Activated T-cell treated with anti-CD3 and anti-CD28 coated beads, Interleukin-2, amount 50 U/mL, for 1 hour (primary cell): ENCODE data around the gene MCTP2.
"Not testable (repeated sequence)": the region's sequence is repeated elsewhere in the genome, so short reads cannot be mapped to it uniquely, and the experiment has no call there.

Experiments
- DNase-seq: peaks from one replicate; pipeline ENCODE4 v3.0.0-alpha.2; 2020

The MCTP2 gene

GRCh38 chr15:94470492-94470891 lies 239.1 kb downstream of the MCTP2 start:
- DNase-seq: no peak

DNA sequence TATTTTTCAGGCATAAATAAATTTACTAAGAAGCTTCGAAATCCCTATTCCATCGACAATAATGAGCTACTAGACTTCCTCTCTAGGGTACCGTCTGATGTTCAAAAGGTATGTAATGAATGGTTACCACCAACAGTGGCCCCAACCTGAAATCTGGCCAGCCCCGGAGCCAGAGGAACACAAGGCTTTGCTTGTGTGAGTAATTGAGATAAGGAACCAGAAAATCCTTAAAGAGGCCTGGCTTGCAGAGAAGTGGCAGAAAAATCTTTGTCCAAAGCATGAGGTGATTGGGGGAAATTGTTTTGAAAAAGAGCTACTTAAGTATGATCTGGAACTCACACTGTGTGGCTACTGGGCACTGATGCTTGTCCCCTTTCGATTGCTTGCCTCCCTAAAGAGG lies 245.3 kb downstream of the MCTP2 start:
- no peak for DNase-seq

DNA sequence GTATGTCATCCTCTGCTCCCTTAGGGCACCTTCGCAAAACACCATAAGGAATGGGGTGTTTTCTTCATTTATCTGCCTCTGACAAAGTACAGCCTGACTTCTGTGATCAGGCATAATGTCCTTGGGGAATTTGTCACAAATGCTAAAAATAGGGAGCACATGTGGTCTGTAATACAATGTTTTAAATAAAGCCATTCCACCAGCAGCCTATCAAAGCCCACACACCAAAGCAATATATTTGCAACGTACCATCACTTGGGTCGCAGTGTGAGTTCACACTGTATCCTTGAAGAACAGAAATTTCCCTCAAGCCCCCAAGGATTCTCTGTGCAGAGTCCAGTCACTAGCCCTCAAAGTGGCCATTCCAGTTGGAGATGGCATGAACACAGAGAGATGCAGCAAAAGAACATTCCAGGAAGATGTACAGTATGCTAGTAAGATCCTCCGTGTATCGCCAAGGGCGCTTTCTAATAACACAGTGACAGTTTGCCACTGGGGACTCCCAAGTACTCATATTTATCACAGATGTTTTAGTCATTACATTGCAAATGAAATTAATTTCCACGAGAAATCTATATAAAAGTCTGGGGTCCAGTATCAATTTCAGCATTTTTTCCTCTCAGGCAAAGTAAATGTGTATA lies 246.7 kb downstream of the MCTP2 start:
- no peak for DNase-seq

- no peak for DNase-seq
These were observed 247.4 kb downstream of the MCTP2 start for GRCh38 chr15:94478763-94479162.

GRCh38 chr15:94480289-94480834 lies 249.0 kb downstream of the MCTP2 start:
- DNase-seq: no peak

DNA sequence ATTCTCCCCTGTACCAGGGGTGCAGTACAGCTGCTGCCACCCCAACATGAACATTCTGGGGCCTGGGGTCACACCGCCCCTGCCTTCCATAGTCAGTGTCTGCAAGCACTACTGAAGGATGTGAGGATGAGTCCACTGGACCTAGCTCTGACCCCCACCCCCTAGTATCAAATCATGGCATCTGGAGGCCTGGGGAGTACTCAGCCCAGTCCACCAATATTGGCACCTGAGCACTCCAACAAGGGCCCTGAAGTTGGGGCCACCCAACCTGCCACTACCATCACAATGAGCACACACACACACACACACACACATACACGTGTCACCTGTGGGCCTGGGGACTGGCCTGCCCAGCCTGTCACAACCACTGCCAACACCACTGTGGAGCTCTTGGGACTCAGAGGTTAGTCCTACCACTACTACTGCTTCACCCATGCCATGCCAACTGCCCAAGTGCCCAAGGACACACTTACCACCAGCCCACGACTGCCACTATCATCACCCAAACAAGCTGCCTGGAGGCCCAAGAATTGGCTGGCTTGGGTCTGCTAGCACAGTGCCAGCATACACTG lies 253.9 kb downstream of the MCTP2 start:
- DNase-seq: no peak

DNA sequence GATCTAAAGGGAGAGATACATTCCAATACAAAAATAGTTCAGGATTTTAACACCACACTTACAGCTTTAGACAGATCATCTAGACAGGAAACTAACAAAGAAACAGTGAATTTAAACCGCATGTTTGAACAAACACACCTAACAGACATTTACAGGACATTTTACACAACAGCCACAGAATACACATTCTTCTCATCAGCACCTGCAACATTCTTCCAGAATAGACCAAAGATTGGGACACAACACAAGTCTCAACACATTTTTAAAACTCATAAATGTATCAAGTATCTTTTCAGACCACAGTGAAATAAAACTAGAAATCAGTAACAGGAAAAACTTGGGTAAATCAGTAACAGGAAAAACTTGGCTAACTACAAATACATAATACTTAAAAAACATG lies 256.3 kb downstream of the MCTP2 start:
- DNase-seq: no peak

DNA sequence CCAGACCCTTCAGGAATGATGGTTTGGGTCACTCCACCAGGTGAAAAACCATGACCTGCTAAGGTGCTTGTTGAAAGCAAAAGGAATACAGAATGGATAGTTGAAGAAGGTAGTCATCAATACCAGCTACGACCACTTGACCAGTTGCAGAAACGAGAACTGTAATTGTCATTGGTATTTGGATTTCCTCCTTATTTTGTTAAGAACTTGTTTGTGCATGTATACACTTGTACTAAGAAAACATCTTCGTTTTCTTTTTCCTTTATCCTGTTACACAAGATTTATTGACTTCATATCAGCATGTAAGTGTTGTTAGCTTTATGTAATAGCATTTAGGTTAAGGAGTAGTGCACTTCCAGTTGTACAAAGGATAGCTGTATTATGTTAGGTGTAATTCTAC lies 261.8 kb downstream of the MCTP2 start:
- no peak for DNase-seq

- not testable (repeated sequence) for DNase-seq
These were observed 262.2 kb downstream of the MCTP2 start for GRCh38 chr15:94493586-94493985.

- no peak for DNase-seq
These were observed 263.4 kb downstream of the MCTP2 start for GRCh38 chr15:94494732-94495131.

- no peak for DNase-seq
These were observed 271.9 kb downstream of the MCTP2 start for GRCh38 chr15:94503293-94503692.

GRCh38 chr15:94509259-94509658 lies 277.9 kb downstream of the MCTP2 start:
- DNase-seq: no peak

- DNase-seq: no peak
These were observed 290.8 kb downstream of the MCTP2 start for GRCh38 chr15:94522125-94522524.

- DNase-seq: no peak
These were observed 292.5 kb downstream of the MCTP2 start for GRCh38 chr15:94523873-94524272.

DNA sequence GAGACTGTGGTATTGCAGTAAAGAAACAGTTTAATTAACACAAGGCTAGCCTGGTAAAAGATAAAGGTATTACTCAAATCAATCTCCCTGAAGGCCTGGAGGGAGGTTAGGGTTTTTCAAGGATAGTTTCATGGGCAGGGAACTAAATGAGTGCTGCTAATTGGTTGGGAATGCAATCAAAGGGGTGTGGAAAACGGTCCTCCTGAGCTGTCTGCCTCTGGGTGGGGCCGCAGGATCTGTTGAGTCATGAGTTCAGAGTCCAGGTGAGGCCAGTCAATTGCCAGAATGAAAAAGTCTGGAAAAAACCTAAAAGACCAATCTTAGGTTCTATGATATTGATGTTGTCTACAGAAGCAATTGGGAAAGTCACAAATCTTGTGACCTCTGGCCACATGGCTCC lies 293.2 kb downstream of the MCTP2 start:
- no peak for DNase-seq

DNA sequence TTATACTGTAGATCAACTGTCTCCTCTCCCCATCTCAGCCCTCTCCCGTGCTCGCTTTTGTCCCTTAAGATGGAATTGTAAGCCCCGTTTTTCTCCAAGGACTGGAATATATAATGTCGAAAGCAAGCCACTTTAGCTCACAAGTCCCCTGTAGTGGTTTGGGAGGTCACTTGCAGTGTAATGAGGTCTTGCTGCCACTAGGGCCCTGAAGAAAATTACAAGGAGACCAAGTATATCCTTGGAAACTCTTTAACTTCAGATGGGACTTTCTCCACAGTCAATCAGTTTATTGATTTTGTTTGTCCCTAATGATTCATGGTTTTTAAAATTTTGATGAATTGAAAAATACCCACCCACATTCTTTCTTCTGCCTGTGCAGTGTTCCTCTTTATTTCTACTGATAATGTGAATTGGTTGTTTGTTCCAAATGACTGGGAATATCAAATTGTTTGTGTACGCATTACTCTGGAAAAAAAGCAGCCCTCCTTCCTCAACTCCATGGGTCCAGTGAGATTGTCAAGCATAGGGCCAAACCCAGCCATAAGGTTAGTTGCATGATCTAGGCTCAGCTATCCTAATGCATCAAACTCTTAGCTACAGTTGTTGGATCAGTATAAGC lies 294.8 kb downstream of the MCTP2 start:
- no peak for DNase-seq

DNA sequence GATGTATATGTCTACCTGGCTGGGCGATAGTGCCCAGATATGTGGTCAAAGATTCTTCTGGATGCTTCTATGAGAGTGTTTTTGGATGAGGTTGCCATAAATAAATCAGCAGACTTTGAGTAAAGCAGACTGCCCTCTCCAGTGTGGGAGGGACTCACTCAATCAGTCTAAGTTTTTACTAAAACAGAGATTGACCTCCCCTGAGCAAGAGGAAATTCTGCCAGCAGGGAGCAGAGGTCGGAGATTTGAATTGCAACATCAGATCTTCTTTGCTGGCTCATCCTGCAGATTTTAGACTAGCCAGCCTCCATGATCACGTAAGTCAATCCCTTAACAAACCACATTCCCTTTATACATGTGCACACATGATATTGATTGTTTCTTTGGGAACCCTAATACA lies 300.9 kb downstream of the MCTP2 start:
- no peak for DNase-seq
